ENCODE measurements around the gene CPNE6. TPM values are rescaled to one million over a fixed set of nuclear protein-coding genes. Genes with fewer than 3 reads are reported as not detected.

The CPNE6 gene
- total RNA-seq, 4 donors from 2014 or later: 0.29 TPM; not detected in 3

DNA sequence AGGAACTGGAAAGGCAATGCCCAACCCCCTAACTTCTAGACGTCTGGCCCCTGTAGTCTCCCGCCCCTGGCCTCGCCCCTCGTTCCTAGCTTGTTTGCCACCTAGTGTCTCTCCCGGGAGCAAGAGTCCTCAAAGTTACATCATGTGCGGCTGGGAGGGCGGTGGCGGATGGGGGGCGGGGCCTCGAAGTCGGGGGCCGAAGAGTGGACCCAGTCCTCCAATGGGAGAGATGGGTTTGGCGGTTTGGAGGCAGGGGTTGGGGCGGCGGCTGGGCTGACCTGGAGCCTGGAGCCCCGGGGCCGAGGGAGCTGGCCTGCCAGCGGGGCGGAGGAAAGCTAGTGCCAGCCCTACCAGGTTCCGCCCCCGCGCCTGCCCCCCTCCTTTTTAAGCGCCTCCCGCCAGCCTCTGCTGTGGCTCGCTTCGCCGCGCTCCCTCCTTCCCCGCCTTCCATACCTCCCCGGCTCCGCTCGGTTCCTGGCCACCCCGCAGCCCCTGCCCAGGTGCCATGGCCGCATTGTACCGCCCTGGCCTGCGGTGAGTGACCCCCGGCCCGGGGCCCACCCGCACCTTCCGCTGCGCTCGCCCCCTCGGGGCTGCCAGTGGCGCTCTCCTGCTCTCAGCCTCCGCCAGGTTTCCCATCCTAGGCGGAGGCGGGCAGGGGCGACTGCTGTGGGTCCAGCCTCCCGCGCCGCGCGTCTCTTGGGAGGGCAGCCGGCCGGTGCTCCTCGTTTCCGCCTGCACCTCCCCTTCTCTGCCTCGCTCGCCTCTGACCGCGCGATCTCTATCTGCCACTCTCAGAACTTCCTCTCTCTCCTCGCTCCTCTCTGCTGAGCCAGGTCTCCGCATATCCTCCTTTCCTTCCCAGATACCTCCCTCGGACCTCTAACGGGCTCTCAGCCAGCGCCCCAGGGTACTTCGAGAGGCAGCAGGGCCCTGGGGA, 22.8 kb downstream of the CPNE6 start, which contains the start of gene PCK2:
PCK2 (plus strand) TSS at position 411 of the 940 bp plus-strand sequence; CDS start at position 506, 95 bp downstream.
- WGBS, 2 donors: 1% methylated on average over 38 to 57 of the region's 68 CpGs

DNA sequence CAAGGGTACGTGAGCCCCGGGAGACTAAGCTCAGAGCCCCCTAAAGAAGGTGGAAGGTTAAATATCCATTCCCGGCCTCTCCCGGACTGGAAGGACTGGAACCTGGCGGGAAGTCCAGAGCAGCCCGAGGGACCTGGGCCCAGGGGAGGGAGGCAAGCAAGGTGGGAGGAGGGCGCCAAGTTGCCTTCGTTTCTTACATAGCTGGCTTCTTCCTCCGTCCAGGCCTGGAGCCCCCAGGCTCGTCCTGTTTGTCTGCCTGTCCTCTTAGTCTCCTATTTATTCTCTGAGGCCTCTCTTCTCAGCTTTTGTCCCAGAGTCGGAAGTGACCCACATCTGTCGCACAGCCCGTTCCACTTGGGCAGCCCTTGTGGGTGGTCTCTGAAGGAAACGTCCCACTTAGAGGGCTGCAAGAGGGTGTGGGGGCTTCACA, 23.5 kb downstream of the CPNE6 start:
- no peak for DNase-seq
- TF ChIP-seq POLR2A (IDR thresholded peaks at IDR 0.05): no peak
- TF ChIP-seq, protein P1, sequence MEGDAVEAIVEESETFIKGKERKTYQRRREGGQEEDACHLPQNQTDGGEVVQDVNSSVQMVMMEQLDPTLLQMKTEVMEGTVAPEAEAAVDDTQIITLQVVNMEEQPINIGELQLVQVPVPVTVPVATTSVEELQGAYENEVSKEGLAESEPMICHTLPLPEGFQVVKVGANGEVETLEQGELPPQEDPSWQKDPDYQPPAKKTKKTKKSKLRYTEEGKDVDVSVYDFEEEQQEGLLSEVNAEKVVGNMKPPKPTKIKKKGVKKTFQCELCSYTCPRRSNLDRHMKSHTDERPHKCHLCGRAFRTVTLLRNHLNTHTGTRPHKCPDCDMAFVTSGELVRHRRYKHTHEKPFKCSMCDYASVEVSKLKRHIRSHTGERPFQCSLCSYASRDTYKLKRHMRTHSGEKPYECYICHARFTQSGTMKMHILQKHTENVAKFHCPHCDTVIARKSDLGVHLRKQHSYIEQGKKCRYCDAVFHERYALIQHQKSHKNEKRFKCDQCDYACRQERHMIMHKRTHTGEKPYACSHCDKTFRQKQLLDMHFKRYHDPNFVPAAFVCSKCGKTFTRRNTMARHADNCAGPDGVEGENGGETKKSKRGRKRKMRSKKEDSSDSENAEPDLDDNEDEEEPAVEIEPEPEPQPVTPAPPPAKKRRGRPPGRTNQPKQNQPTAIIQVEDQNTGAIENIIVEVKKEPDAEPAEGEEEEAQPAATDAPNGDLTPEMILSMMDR (IDR thresholded peaks at IDR 0.05): no peak
- WGBS, 2 donors: 11 to 13% methylated on average over 13 to 14 of the region's 14 CpGs
- Histone ChIP-seq H3K9me3 (no peaks in the 10 kb centered on the region), H3K27ac (peak overlapping the region; percentile 92 to 99 (median 94)), H3K27me3 (no peaks in the 10 kb centered on the region), H3K4me1 (peaks cover 10 to 29% of the 10 kb centered on the region in 2 donors), H3K36me3 (peaks cover 0 to 9% of the 10 kb centered on the region in 2 donors), H3K4me3 (replicated peaks in 1 of 3) (peak overlapping the region; percentile 52 to 88 (median 79))
- intact Hi-C loops (cut with DNase I): no loop called here

More for the DNA sequence above, 22.8 kb downstream of the CPNE6 start, which contains the start of gene PCK2:
- peak; percentile 97 to 98 for DNase-seq
- H3K4me3 ChIP-seq (replicated peaks in 1 of 3): peak within 1 kb of the TSS; percentile 52 to 88 (median 79)
- peaks cover 0 to 8% of the 10 kb centered on the region in 2 donors for H3K36me3 ChIP-seq
- H3K9me3 ChIP-seq: no peaks in the 10 kb centered on the region
- H3K27me3 ChIP-seq: no peaks in the 10 kb centered on the region
- intact Hi-C loops (cut with DNase I): no loop called here
- peak within 1 kb of the TSS; percentile 92 to 99 (median 94) for H3K27ac ChIP-seq
- H3K4me1 ChIP-seq: peaks cover 10 to 29% of the 10 kb centered on the region in 2 donors
- TF ChIP-seq, protein P1 (IDR thresholded peaks at IDR 0.05): peak in 3 of 6 experiments; percentile 7 to 23 (median 14)
- peak; percentile 77 to 90 for TF ChIP-seq POLR2A (IDR thresholded peaks at IDR 0.05)

DNA sequence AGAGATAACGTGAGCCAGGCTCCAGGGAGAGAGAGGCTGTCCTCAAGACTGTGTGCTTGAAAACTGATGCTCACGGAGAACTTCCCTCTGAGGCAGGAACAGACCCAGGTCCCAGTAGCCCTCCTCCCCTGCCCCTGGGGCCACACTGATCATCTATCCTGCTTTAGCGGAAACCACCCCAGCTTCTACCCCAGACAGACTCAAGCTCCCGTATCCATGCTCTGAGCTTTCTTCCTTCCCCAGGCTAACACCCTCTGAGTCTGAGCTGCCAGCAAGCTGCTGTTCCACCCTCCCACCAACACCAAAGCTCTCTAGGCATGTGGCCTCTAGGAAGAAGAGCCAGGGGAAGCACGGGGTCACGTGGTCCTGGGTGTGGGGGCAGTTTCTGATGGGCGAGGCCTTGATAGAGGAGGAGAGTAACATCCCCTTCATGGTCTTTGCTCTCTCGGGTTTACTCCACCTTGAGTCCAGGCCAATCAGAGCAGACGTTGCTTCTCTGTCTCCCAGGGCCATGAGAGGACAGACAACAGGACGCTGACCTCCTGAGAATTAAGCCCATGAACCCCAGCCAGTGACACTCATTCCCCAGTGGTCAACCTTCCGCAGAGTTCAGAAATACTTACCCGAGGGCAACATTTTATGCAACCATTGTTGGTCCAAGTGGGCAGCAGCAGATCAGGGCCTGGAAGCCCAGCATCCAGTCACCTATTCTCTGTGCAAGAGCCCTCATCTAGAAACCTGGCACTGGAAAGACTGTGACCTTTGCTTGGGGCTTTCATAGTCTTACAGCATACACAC, 24.1 kb downstream of the CPNE6 start:
- Histone ChIP-seq H3K9me3 (no peaks in the 10 kb centered on the region), H3K36me3 (peaks cover 0 to 13% of the 10 kb centered on the region in 2 donors), H3K4me1 (peaks cover 10 to 29% of the 10 kb centered on the region in 2 donors), H3K4me3 (replicated peaks in 1 of 3) (peak overlapping the region in 2 of 3 donors; percentile 79 to 88), H3K27me3 (no peaks in the 10 kb centered on the region), H3K27ac (peak overlapping the region; percentile 92 to 99 (median 94))
- peak; percentile 27 to 29 for DNase-seq
- 44 to 53% methylated on average over 8 of the region's 12 CpGs for WGBS, 2 donors
- intact Hi-C loops (cut with DNase I): no loop called here
- TF ChIP-seq, protein P1 (IDR thresholded peaks at IDR 0.05): no peak
- TF ChIP-seq POLR2A (IDR thresholded peaks at IDR 0.05): peak in 1 of 2 donors; percentile 12

DNA sequence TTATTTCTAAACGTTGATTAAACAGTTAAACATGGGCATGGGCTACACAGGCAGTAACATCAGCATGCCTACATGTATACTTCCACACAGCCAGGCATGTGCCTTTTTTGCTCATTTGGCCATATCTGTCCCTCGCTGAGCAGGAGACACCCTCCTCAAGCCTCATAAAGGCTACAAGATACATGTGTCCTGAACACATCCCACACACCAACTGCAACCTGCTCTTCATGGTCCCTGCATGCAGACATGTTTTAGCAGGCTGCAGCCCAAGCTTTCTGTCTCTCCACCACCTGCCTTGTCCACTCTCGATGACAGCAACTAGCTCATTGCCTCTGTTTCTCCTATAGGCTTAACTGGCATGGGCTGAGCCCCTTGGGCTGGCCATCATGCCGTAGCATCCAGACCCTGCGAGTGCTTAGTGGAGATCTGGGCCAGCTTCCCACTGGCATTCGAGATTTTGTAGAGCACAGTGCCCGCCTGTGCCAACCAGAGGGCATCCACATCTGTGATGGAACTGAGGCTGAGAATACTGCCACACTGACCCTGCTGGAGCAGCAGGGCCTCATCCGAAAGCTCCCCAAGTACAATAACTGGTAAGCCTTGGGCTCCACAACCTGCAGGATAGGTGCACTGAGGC, 25.3 kb downstream of the CPNE6 start:
- WGBS, 2 donors: 98 to 99% methylated on average over 6 to 7 of the region's 8 CpGs
- H3K36me3 ChIP-seq: peaks cover 0 to 13% of the 10 kb centered on the region in 2 donors
- intact Hi-C loops (cut with DNase I): no loop called here
- no peak overlapping the region for H3K27ac ChIP-seq
- H3K4me1 ChIP-seq: peaks cover 10 to 29% of the 10 kb centered on the region in 2 donors
- no peaks in the 10 kb centered on the region for H3K9me3 ChIP-seq
- no peak overlapping the region for H3K4me3 ChIP-seq (replicated peaks in 1 of 3)
- no peak for DNase-seq
- no peaks in the 10 kb centered on the region for H3K27me3 ChIP-seq
- TF ChIP-seq, protein P1 (IDR thresholded peaks at IDR 0.05): no peak
- no peak for TF ChIP-seq POLR2A (IDR thresholded peaks at IDR 0.05)
